ENCODE measurements around the gene SLC23A2.
"Not testable (repeated sequence)": the region's sequence is repeated elsewhere in the genome, so short reads cannot be mapped to it uniquely, and the experiment has no call there.

The SLC23A2 gene

GRCh38 chr20:4898282-4899244 is 102.7 kb downstream of the SLC23A2 start:
- DNase-seq: no peak

- no peak for DNase-seq
These were observed 103.7 kb downstream of the SLC23A2 start for GRCh38 chr20:4897600-4897999.

- DNase-seq: no peak
These were observed 104.3 kb downstream of the SLC23A2 start for GRCh38 chr20:4896971-4897497.

GRCh38 chr20:4896119-4896702 is 105.1 kb downstream of the SLC23A2 start:
- no peak for DNase-seq

GRCh38 chr20:4894981-4895381 is 106.3 kb downstream of the SLC23A2 start:
- peak; percentile 33 for DNase-seq

- no peak for DNase-seq
These were observed 106.9 kb downstream of the SLC23A2 start for GRCh38 chr20:4894409-4894808.

- no peak for DNase-seq
These were observed 107.6 kb downstream of the SLC23A2 start for GRCh38 chr20:4893709-4894108.

GRCh38 chr20:4891997-4892396 is 109.3 kb downstream of the SLC23A2 start:
- DNase-seq: no peak

GRCh38 chr20:4891190-4891763 is 110.0 kb downstream of the SLC23A2 start:
- no peak for DNase-seq

GRCh38 chr20:4889446-4889845 is 111.9 kb downstream of the SLC23A2 start:
- DNase-seq: no peak

GRCh38 chr20:4887586-4887985 is 113.7 kb downstream of the SLC23A2 start:
- no peak for DNase-seq

- DNase-seq: no peak
These were observed 114.4 kb downstream of the SLC23A2 start for GRCh38 chr20:4886771-4887527.

- no peak for DNase-seq
These were observed 115.4 kb downstream of the SLC23A2 start for GRCh38 chr20:4885877-4886276.

- DNase-seq: no peak
These were observed 117.8 kb downstream of the SLC23A2 start for GRCh38 chr20:4883546-4883945.

- no peak for DNase-seq
These were observed 118.3 kb downstream of the SLC23A2 start for GRCh38 chr20:4883051-4883450.

- no peak for DNase-seq
These were observed 120.1 kb downstream of the SLC23A2 start for GRCh38 chr20:4881006-4881730.

- DNase-seq: no peak
These were observed 121.3 kb downstream of the SLC23A2 start for GRCh38 chr20:4880051-4880450.

GRCh38 chr20:4878099-4878498 is 123.2 kb downstream of the SLC23A2 start:
- DNase-seq: not testable (repeated sequence)

GRCh38 chr20:4876731-4877130 is 124.6 kb downstream of the SLC23A2 start:
- no peak for DNase-seq

- no peak for DNase-seq
These were observed 125.0 kb downstream of the SLC23A2 start for GRCh38 chr20:4876301-4876700.

GRCh38 chr20:4875578-4876067 is 125.7 kb downstream of the SLC23A2 start:
- DNase-seq: peak; percentile 90

GRCh38 chr20:4873396-4873795 is 127.9 kb downstream of the SLC23A2 start:
- no peak for DNase-seq

Measured in NCI-H1694 (cell line).